PFSK-1 (cell line): ENCODE results near the gene NMNAT3.

Experiments
- POLR2AphosphoS5 ChIP-seq: IDR thresholded peaks from 2 replicates; pipeline ENCODE4 v1.6.1; 2012; ENCODE audit warnings: low read depth, mild to moderate bottlenecking, control low read depth, low read length, moderate library complexity
- SIN3A ChIP-seq: IDR thresholded peaks from 2 replicates; pipeline ENCODE4 v1.6.1; 2012; ENCODE audit warnings: mild to moderate bottlenecking, low read length, moderate library complexity, borderline replicate concordance; ENCODE audit not compliant: insufficient read depth
- TAF1 ChIP-seq: IDR thresholded peaks from 2 replicates; pipeline ENCODE4 v1.6.1; 2012; ENCODE audit warnings: low read length, control low read depth, borderline replicate concordance; ENCODE audit not compliant: insufficient read depth

GRCh38 chr3:139586420-139587017, 91.3 kb downstream of the NMNAT3 start:
- TF ChIP-seq SIN3A (no peak), TAF1 (no peak), POLR2AphosphoS5 (no peak)
